Ectodermal cell (in vitro differentiated cells): ENCODE results near the gene PLXDC1.

Experiments used
- H3K27ac ChIP-seq: 2 replicates; pipeline ENCODE4 v1.7.0; 2013; ENCODE audit warnings: mild to moderate bottlenecking, low read depth, low read length; ENCODE audit not compliant: insufficient read depth, poor library complexity, severe bottlenecking
- H3K27me3 ChIP-seq: 2 replicates; pipeline ENCODE4 v1.7.0; 2013; ENCODE audit warnings: mild to moderate bottlenecking, low read length; ENCODE audit not compliant: insufficient read depth, control insufficient read depth, poor library complexity, severe bottlenecking
- H3K36me3 ChIP-seq: one replicate; pipeline ENCODE4 v1.7.0; 2013; ENCODE audit warnings: low read length; ENCODE audit not compliant: control insufficient read depth, insufficient read depth
- H3K4me1 ChIP-seq: one replicate; pipeline ENCODE4 v1.7.0; 2013; ENCODE audit warnings: low read length; ENCODE audit not compliant: control insufficient read depth, insufficient read depth
- H3K4me3 ChIP-seq: 2 replicates; pipeline ENCODE4 v1.7.0; 2013; ENCODE audit warnings: low read depth, low read length, control low read depth; ENCODE audit not compliant: insufficient read depth
- H3K9me3 ChIP-seq: 2 replicates; pipeline ENCODE4 v1.7.0; 2013; ENCODE audit warnings: mild to moderate bottlenecking, low read length, moderate library complexity; ENCODE audit not compliant: control insufficient read depth
- WGBS, 2 experiments: methylation state at CpG; one replicate each; pipeline ENCODE4 v1.1.7; 2013; ENCODE audit warnings: missing lambda C conversion rate in 2 of 2; 5-methylcytosine and 5-hydroxymethylcytosine counted together

The PLXDC1 gene

GRCh38 chr17:39181303-39181702 is 29.9 kb upstream of the PLXDC1 start:
- H3K36me3 ChIP-seq, result peaks cover 20% of the 10 kb centered on the region

GRCh38 chr17:39178536-39178935 is 27.1 kb upstream of the PLXDC1 start:
- no peak overlapping the region for H3K27ac ChIP-seq
- H3K9me3 ChIP-seq, result no peaks in the 10 kb centered on the region
- 92 to 98% methylated on average over 4 of the region's 4 CpGs for WGBS, 2 experiments
- H3K27me3 ChIP-seq, result no peaks in the 10 kb centered on the region
- H3K4me1 ChIP-seq, result peaks cover 3% of the 10 kb centered on the region
- H3K36me3 ChIP-seq, result peaks cover 10% of the 10 kb centered on the region
- no peak overlapping the region for H3K4me3 ChIP-seq

More at GRCh38 chr17:39181303-39181702, 29.9 kb upstream of the PLXDC1 start:
- Histone ChIP-seq H3K4me3 (no peak overlapping the region), H3K4me1 (no peaks in the 10 kb centered on the region), H3K27ac (no peak overlapping the region), H3K27me3 (no peaks in the 10 kb centered on the region), H3K9me3 (no peaks in the 10 kb centered on the region)
- WGBS, 2 experiments, result 95 to 97% methylated on average over 5 of the region's 5 CpGs

GRCh38 chr17:39177256-39177655 is 25.8 kb upstream of the PLXDC1 start:
- WGBS, 2 experiments, result 85 to 88% methylated on average over 12 of the region's 12 CpGs

GRCh38 chr17:39175695-39176093 is 24.3 kb upstream of the PLXDC1 start:
- Histone ChIP-seq H3K4me1 (peaks cover 3% of the 10 kb centered on the region), H3K27ac (no peak overlapping the region), H3K9me3 (no peaks in the 10 kb centered on the region), H3K36me3 (peaks cover 3% of the 10 kb centered on the region), H3K27me3 (no peaks in the 10 kb centered on the region), H3K4me3 (no peak overlapping the region)
- WGBS, 2 experiments, result 91 to 92% methylated on average over 10 of the region's 10 CpGs

More at GRCh38 chr17:39177256-39177655, 25.8 kb upstream of the PLXDC1 start:
- no peaks in the 10 kb centered on the region for H3K9me3 ChIP-seq
- H3K4me3 ChIP-seq, result no peak overlapping the region
- H3K36me3 ChIP-seq, result peaks cover 3% of the 10 kb centered on the region
- H3K27ac ChIP-seq, result no peak overlapping the region
- H3K4me1 ChIP-seq, result peaks cover 3% of the 10 kb centered on the region
- H3K27me3 ChIP-seq, result no peaks in the 10 kb centered on the region

- Histone ChIP-seq H3K9me3 (no peaks in the 10 kb centered on the region), H3K4me1 (peaks cover 3% of the 10 kb centered on the region)
- 61 to 63% methylated on average over 35 of the region's 35 CpGs for WGBS, 2 experiments
These were observed 23.7 kb upstream of the PLXDC1 start for GRCh38 chr17:39174920-39175694.

GRCh38 chr17:39173526-39174274 is 22.3 kb upstream of the PLXDC1 start:
- Histone ChIP-seq H3K27me3 (no peaks in the 10 kb centered on the region), H3K36me3 (peaks cover 3% of the 10 kb centered on the region), H3K4me3 (no peak overlapping the region), H3K9me3 (no peaks in the 10 kb centered on the region), H3K27ac (no peak overlapping the region), H3K4me1 (peaks cover 3% of the 10 kb centered on the region)
- 81 to 88% methylated on average over 10 of the region's 10 CpGs for WGBS, 2 experiments

More at GRCh38 chr17:39174920-39175694, 23.7 kb upstream of the PLXDC1 start:
- Histone ChIP-seq H3K36me3 (peaks cover 3% of the 10 kb centered on the region), H3K4me3 (no peak overlapping the region), H3K27ac (no peak overlapping the region), H3K27me3 (no peaks in the 10 kb centered on the region)

GRCh38 chr17:39173080-39173479 is 21.6 kb upstream of the PLXDC1 start:
- WGBS, 2 experiments, result 89 to 90% methylated on average over 5 of the region's 5 CpGs
- Histone ChIP-seq H3K4me3 (no peak overlapping the region), H3K4me1 (peaks cover 3% of the 10 kb centered on the region), H3K27ac (no peak overlapping the region), H3K27me3 (no peaks in the 10 kb centered on the region), H3K9me3 (no peaks in the 10 kb centered on the region), H3K36me3 (peaks cover 2% of the 10 kb centered on the region)

GRCh38 chr17:39171933-39172332 is 20.5 kb upstream of the PLXDC1 start:
- H3K27ac ChIP-seq, result no peak overlapping the region
- peaks cover 5% of the 10 kb centered on the region for H3K4me1 ChIP-seq
- 90 to 92% methylated on average over 5 of the region's 5 CpGs for WGBS, 2 experiments
- peaks cover 5% of the 10 kb centered on the region for H3K27me3 ChIP-seq
- no peak overlapping the region for H3K4me3 ChIP-seq
- H3K36me3 ChIP-seq, result no peaks in the 10 kb centered on the region
- no peaks in the 10 kb centered on the region for H3K9me3 ChIP-seq

GRCh38 chr17:39170558-39170957 is 19.1 kb upstream of the PLXDC1 start:
- Histone ChIP-seq H3K9me3 (no peaks in the 10 kb centered on the region), H3K4me1 (peaks cover 5% of the 10 kb centered on the region), H3K27ac (no peak overlapping the region), H3K36me3 (no peaks in the 10 kb centered on the region), H3K4me3 (no peak overlapping the region), H3K27me3 (peaks cover 18% of the 10 kb centered on the region)
- 88 to 91% methylated on average over 6 of the region's 6 CpGs for WGBS, 2 experiments

- H3K27ac ChIP-seq, result no peak overlapping the region
- WGBS, 2 experiments, result 88 to 91% methylated on average over 4 of the region's 4 CpGs
- H3K36me3 ChIP-seq, result no peaks in the 10 kb centered on the region
- peaks cover 23% of the 10 kb centered on the region for H3K27me3 ChIP-seq
- peaks cover 5% of the 10 kb centered on the region for H3K4me1 ChIP-seq
- H3K9me3 ChIP-seq, result no peaks in the 10 kb centered on the region
- no peak overlapping the region for H3K4me3 ChIP-seq
These were observed 18.7 kb upstream of the PLXDC1 start for GRCh38 chr17:39170109-39170508.
